Sigmoid colon (tissue), 7 donors: Measurements from ENCODE around the gene AZIN2. TPM values are rescaled to one million over a fixed set of nuclear protein-coding genes. Genes with fewer than 3 reads are reported as not detected.
"Not testable (repeated sequence)": the region's sequence is repeated elsewhere in the genome, so short reads cannot be mapped to it uniquely, and the experiment has no call there.

Source experiments
- DNase-seq: peaks from one replicate; pipeline ENCODE4 v3.0.0-alpha.2; 2019
- H3K27ac ChIP-seq, 4 donors: fragments of 200-600 bp; sonication (generic); one replicate each; pipeline ENCODE4 v1.5.1; 2016 to 2019; ENCODE audit warnings: mild to moderate bottlenecking in 1 of 4
- H3K27me3 ChIP-seq, 3 donors: fragments of 200-600 bp; sonication (generic); one replicate each; pipeline ENCODE4 v1.5.1; 2019; ENCODE audit warnings: mild to moderate bottlenecking in 1 of 3
- H3K36me3 ChIP-seq, 4 donors: fragments of 200-600 bp; sonication (generic); one replicate each; pipeline ENCODE4 v1.5.1; 2016 to 2019
- H3K4me1 ChIP-seq, 4 donors: fragments of 200-600 bp; sonication (generic); one replicate each; pipeline ENCODE4 v1.5.1; 2017 to 2019
- H3K4me3 ChIP-seq, 4 donors: fragments of 200-600 bp; sonication (generic); one replicate each; pipeline ENCODE4 v1.5.1; 2017 to 2019; ENCODE audit warnings: mild to moderate bottlenecking in 2 of 4, moderate library complexity in 1 of 4
- H3K9me3 ChIP-seq, 4 donors: fragments of 200-600 bp in 3 of 4; sonication (generic) in 3 of 4; one replicate each; pipeline versions ENCODE4 v1.5.1 to v1.6.1; 2013 to 2019
- EP300 ChIP-seq, 4 donors: sonication (generic); formaldehyde crosslinking; IDR thresholded peaks; one replicate each; pipeline ENCODE4 v1.6.1; 2017; ENCODE audit warnings: antibody characterized with exemption in 4 of 4
- POLR2A ChIP-seq, 2 donors: fragments of 450-650 bp; IDR thresholded peaks; one replicate each; pipeline ENCODE4 v1.6.1; 2016; ENCODE audit warnings: antibody characterized with exemption in 2 of 2, mild to moderate bottlenecking in 2 of 2, moderate library complexity in 2 of 2
- POLR2AphosphoS5 ChIP-seq, 4 donors: sonication (generic); formaldehyde crosslinking; IDR thresholded peaks; one replicate each; pipeline ENCODE4 v1.6.1; 2017; ENCODE audit warnings: antibody characterized with exemption in 4 of 4
- WGBS, 2 donors: extraction: QIAGEN DNeasy Blood & Tissue Kit; methylation state at CpG; one replicate each; pipeline ENCODE4 v1.1.7; 2013; 5-methylcytosine and 5-hydroxymethylcytosine counted together
- intact Hi-C: fragments of 100-400 bp; cut with DNase I; formaldehyde crosslinking; loops from one replicate; pipeline ENCODE4 v1.15.1; 2023
- polyA plus RNA-seq, 3 donors: library from polyadenylated mRNA; stranded (reverse); fragments of 200-250 nt; gene quantifications; one replicate each; pipeline ENCODE4 v1.2.3, GENCODE V29; 2013
- total RNA-seq, 4 donors: library from RNA; depleted of rRNA; stranded (reverse); fragments of >200 nt; gene quantifications; one replicate each; pipeline ENCODE4 v1.1.0, GENCODE V29; 2016
- TF ChIP-seq, protein P1 (sequence below), 4 experiments: fragments of 450-650 bp in 3 of 4; fragments of 200-600 bp in 1 of 4; IDR thresholded peaks; one replicate each; pipeline ENCODE4 v1.5.1; 2016 to 2019; ENCODE audit warnings: antibody characterized with exemption in 4 of 4, mild to moderate bottlenecking in 3 of 4, moderate library complexity in 2 of 4
- donor health status: healthy with polysubstance abuse.
- donor health status: Bipolar disorder and iron deficiency.
- donor health status: healthy.

Gene AZIN2
- total and polyA plus RNA-seq, 7 donors: 1.1 to 30.9 (median 2.5) TPM

DNA sequence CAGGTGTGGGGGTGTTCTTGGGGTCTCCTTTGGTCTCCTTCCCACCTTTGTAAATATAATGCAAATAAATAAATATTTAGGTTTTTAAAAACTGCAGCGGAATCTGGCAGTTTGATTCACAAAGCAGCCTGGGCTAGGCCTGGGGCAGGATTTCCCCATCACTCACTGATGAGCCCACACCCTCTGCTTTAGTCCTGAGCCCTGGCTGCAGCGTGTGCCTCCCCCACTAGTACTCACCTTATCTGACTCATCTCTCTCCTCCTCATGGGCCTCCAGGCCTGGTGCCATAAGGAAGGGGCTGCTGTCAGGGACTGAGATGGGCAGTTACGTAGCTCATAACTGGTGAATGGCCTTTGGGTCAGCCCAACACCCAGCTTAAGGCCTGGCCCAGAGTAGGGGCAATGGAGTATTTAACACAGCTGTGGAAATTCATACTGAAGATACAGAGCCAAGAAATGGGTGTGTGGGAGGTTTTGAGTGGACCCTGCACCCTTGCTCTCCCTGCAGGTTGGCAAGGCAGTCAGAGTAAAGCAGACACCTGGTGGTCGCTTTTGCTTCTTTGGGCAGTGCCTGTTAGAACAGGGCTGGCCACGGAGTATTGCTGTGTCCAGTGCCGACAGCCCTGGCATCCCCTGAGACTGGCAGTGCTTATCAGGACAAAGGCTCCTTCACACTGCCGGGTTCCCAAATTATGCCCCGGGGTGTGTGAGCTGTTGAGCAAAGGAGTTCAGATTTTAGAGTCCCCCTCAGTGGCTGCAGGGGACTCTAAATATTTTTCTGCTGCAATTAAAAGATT, 39.7 kb downstream of the AZIN2 start:
- no peaks in the 10 kb centered on the region for H3K9me3 ChIP-seq
- no peak overlapping the region for H3K27ac ChIP-seq
- H3K36me3 ChIP-seq: no peaks in the 10 kb centered on the region
- intact Hi-C loops: no loop called here
- no peaks in the 10 kb centered on the region for H3K4me1 ChIP-seq
- DNase-seq: no peak
- H3K27me3 ChIP-seq: no peaks in the 10 kb centered on the region
- TF ChIP-seq POLR2AphosphoS5 (IDR thresholded peaks at IDR 0.05): no peak
- TF ChIP-seq POLR2A (IDR thresholded peaks at IDR 0.05): no peak
- TF ChIP-seq, protein P1, sequence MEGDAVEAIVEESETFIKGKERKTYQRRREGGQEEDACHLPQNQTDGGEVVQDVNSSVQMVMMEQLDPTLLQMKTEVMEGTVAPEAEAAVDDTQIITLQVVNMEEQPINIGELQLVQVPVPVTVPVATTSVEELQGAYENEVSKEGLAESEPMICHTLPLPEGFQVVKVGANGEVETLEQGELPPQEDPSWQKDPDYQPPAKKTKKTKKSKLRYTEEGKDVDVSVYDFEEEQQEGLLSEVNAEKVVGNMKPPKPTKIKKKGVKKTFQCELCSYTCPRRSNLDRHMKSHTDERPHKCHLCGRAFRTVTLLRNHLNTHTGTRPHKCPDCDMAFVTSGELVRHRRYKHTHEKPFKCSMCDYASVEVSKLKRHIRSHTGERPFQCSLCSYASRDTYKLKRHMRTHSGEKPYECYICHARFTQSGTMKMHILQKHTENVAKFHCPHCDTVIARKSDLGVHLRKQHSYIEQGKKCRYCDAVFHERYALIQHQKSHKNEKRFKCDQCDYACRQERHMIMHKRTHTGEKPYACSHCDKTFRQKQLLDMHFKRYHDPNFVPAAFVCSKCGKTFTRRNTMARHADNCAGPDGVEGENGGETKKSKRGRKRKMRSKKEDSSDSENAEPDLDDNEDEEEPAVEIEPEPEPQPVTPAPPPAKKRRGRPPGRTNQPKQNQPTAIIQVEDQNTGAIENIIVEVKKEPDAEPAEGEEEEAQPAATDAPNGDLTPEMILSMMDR (IDR thresholded peaks at IDR 0.05): no peak
- no peak for TF ChIP-seq EP300 (IDR thresholded peaks at IDR 0.05)
- whole genome bisulfite sequencing, 2 donors: 86 to 92% methylated on average over 8 of the region's 8 CpGs
- H3K4me3 ChIP-seq: no peak overlapping the region

DNA sequence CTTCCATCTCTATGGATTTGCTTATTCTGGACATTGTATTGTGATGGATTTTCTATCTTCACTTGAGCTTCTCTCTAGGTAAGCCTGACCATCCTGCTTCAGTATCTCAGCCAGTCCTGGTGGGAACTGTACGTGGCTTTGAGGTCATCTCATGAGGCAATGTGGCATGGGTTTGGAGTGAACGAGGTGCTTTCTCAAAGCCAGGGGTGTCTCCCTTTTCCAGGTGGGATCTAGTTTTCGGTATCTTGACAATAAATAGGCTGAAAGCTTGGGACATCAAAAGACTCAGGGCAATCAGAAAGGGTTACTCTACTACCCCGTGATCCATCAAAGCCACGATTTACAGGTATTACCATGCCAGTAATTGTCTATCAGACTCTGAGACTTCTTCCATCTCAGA, 40.8 kb downstream of the AZIN2 start:
- TF ChIP-seq POLR2A (IDR thresholded peaks at IDR 0.05) (no peak), EP300 (IDR thresholded peaks at IDR 0.05) (no peak)
- TF ChIP-seq, protein P1 (IDR thresholded peaks at IDR 0.05): no peak
- intact Hi-C loops: no loop called here

DNA sequence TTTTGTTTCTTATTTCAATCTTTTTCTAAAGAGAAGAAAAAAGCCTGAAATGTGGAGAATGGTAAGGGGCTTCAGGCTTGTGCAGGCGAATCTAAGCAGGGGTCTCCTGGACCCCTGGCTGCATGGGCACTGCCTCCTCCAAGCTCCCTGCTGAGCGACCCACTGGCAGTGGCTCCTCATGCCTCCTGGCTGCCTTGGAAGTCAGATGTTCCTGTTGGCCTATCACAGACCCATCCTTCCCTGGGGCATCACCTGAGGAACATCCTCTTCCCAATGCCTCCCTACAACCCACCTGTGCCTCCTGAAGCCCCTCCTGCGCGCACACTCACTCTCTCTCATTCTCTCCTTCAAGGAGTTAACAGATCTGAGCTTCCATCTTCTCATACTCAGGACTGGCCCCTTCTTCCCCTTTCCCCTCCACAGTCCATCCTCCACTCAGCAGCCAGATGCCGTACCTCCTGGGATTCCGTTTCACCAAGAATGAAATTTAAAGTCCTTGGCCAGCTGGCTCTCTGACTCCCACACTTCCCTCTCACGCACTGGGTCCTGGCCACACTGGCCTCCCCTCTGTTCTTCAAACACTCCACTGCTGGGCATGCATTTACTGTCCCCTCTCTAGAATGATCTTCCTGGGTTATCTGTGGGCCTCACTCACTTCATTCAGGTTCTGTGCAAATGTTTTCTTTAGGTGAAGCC, 41.7 kb downstream of the AZIN2 start:
- no peak for DNase-seq
- Histone ChIP-seq H3K27me3 (no peaks in the 10 kb centered on the region), H3K27ac (no peak overlapping the region), H3K9me3 (no peaks in the 10 kb centered on the region), H3K4me3 (no peak overlapping the region), H3K4me1 (peaks cover 0 to 10% (median 7%) of the 10 kb centered on the region in 4 donors), H3K36me3 (no peaks in the 10 kb centered on the region)
- TF ChIP-seq POLR2AphosphoS5 (IDR thresholded peaks at IDR 0.05) (no peak), POLR2A (IDR thresholded peaks at IDR 0.05) (no peak), EP300 (IDR thresholded peaks at IDR 0.05) (no peak)
- TF ChIP-seq, protein P1 (IDR thresholded peaks at IDR 0.05): no peak
- WGBS, 2 donors: 85 to 87% methylated on average over 7 of the region's 7 CpGs
- intact Hi-C loops: no loop called here

More for the DNA sequence above, 40.8 kb downstream of the AZIN2 start:
- WGBS, 2 donors: 91 to 92% methylated on average over 5 of the region's 5 CpGs
- H3K4me3 ChIP-seq: no peak overlapping the region
- no peak overlapping the region for H3K27ac ChIP-seq
- H3K9me3 ChIP-seq: no peaks in the 10 kb centered on the region
- H3K4me1 ChIP-seq: peaks cover 0 to 9% (median 7%) of the 10 kb centered on the region in 4 donors
- H3K27me3 ChIP-seq: no peaks in the 10 kb centered on the region
- no peaks in the 10 kb centered on the region for H3K36me3 ChIP-seq
- no peak for DNase-seq

DNA sequence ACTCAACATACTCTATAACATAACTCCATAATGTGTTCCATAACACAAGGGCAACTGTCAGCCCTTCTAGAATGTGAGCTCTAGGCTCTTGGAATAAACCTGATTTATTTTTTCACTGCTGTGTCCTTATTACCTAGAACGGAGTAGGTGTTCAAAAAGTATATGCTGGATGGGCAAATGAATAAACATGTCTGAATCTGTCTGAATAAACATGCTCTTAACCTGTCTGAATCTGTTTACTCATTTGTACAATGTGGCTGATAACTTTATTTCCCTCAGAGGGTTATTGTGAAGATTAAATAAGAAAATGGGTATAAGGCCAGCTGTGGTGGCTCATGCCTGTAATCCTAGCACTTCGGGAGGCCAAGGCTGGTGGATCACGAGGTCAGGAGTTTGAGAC, 42.3 kb downstream of the AZIN2 start:
- H3K27me3 ChIP-seq: no peaks in the 10 kb centered on the region
- intact Hi-C loops: no loop called here

DNA sequence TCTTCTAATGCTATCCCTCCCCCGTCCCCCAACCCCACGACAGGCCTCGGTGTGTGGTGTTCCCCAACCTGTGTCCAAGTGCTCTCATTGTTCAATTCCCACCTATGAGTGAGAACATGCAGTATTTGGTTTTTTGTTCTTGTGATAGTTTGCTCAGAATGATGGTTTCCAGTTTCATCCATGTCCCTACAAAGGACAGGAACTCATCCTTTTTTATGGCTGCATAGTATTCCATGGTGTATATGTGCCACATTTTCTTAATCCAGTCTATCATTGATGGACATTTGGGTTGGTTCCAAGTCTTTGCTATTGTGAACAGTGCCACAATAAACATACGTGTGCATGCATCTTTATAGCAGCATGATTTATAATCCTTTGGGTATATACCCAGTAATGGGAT, 43.7 kb downstream of the AZIN2 start:
- H3K36me3 ChIP-seq, H3K27ac ChIP-seq, intact Hi-C loops, H3K9me3 ChIP-seq, H3K27me3 ChIP-seq, DNase-seq, H3K4me3 ChIP-seq: not testable (repeated sequence)
- H3K4me1 ChIP-seq: peaks cover 0 to 15% (median 12%) of the 10 kb centered on the region in 4 donors
- WGBS, 2 donors: 87 to 96% methylated on average over 4 of the region's 4 CpGs

More for the DNA sequence above, 42.3 kb downstream of the AZIN2 start:
- Histone ChIP-seq H3K36me3 (no peaks in the 10 kb centered on the region), H3K27ac (no peak overlapping the region), H3K9me3 (no peaks in the 10 kb centered on the region), H3K4me3 (no peak overlapping the region), H3K4me1 (peaks cover 0 to 14% (median 10%) of the 10 kb centered on the region in 4 donors)
- TF ChIP-seq, protein P1 (IDR thresholded peaks at IDR 0.05): no peak
- TF ChIP-seq POLR2AphosphoS5 (IDR thresholded peaks at IDR 0.05): no peak
- no peak for TF ChIP-seq EP300 (IDR thresholded peaks at IDR 0.05)
- WGBS, 2 donors: 72 to 84% methylated on average over 3 of the region's 3 CpGs
- DNase-seq: no peak
